GM19023 (cell line): ENCODE results near the gene CEP170B.

Source experiments
- ATAC-seq: cut with Tn5 transposase; IDR thresholded peaks from one replicate; pipeline ENCODE4 v1.9.1; 2021; ENCODE audit warnings: mild to moderate bottlenecking, moderate library complexity; ENCODE audit not compliant: unreplicated experiment

The CEP170B gene

DNA sequence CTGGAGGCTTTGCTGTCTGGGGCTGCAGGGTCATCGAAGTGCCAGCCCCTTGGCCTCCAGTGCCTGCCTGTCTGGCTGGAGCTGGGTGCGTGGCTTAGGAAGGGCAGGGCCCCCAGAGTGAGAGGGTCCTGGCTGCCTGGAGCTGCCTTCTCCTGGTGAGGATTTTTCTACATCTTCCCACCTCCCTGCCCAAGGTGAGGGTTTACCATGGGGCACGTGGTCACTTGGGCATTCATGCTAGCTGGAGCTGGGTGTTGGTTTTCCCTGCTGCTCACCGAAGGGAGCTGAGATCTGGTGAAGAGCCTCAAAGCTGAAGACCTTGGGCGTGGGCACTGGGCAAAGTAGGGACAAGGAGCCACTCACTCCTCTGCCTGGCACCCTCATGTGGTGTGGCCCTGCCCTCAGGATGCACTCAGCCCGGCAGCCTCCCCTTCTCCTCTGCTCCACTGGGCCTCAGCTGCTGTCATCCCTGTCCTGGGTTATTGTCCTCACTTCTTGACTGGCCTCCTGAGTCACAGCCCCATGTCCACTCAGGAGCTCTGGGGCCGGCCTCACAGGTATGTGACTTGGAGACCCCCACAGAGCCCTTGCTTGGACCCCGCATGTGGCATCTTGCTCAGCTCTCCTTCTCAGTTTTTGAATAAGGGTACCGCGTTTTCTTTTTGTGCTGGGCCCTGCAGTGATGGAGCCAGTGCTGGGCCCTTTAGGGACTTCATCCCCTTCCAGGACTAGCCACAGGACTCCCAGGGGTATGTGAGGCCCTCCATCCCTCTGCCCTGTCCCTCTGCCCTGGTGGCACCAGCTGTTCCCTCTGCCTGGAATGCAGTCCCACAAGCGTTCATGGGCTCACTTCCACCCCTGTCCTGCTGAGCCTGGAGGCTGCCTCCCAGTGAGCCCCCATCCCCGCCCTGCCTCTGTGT, 1.6 kb downstream of the CEP170B start:
- no peak for ATAC-seq

DNA sequence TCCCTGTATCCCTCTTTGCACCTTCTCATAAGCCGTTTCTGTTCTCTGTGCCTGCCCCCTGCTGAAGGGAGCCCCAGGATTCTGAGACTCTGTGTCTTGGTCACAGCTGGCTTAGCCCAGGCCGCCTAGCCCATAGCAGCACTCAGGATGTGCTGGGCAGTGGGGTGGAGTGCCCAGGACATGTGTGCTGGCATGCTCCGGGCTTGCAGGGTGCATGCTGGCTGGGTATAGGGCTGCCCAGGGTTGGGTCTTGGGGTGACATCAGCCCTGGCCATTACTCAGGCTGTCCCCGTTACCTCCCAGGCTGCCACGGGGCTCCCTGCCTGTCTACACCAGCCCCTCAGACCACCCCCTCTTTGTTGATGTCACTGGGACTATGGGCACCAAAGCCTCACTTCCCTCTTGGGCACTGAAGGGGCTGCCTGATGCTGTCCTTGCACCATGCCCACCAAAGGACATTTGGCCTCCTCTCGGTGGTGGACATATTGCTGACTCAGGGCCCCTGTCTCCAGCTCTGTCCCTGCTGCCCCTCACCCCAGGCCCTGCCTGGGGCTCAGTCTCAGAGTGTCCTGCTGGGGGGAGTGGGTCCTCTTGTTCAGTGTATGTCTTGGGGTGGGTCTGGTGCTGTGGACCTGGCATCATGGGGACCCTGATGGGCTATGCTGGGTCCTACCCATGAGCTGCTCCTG, 2.4 kb downstream of the CEP170B start:
- no peak for ATAC-seq

DNA sequence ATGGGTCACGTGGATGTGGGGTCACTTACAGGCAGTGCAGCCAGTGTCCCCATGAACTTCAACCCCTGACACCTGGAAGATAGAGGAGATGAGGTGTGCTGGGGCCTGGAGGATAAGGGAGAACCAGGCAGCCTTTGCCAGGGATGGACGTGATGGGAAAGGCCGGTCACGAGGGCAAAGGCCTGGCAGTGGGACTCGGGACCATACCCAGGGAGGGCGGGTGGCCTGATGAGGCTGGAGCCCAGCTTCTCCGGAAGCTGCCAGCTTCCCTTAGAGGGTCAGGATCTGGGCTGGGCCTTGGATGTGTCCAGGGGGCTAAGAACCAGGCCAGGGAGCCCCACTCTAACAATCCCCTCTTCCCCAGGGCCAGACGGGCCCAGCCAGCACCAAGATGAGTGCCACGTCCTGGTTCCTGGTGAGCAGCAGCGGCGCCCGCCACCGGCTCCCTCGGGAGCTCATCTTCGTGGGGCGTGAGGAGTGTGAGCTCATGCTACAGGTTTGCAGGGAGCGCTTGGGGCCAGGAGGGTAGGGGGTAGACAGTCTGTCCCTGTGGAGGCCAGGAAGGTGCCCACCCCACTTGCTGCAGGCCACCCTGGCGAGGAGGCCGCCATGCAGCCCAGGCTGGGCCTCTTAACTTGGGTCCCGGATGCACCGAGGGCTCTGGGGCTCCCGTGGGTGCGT, 3.1 kb downstream of the CEP170B start:
- ATAC-seq, result no peak

DNA sequence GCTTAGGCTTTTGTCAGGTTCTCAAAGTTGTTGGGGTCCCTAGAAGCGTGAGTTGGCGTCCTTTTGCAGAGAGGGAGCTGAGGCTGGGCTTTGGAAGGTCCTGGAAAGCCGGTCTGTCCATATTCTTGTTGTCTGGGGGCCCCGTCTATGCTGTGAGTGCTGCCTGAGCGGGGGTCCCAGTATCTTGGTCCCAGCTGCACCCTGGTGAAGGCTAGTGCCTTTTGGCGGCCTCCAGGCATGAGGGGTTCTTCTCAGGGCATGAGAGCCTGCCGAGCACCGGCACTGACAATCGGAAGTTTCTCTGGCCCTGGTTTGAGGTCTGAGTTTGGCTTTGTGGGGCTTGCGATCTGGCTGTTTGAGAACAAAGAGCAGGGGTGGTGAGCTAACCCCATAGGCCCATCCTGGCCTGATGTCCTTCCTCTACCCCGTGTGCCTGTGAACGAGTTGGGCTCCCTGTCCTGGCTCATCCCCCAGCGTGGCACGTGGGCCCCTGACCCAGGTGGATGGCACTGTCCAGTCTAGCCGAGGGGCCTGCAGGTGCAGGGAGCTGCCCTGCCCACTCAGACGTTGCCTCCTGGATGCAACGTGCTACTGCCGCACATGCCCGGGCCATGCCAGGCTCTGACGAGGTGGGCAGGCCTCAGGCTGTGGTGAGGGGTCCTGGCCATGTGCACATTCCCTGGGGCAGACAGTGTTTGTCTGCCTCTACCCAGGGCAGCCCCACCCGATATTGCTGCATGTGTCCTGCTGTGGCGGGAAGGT, 3.9 kb downstream of the CEP170B start:
- ATAC-seq, result no peak

DNA sequence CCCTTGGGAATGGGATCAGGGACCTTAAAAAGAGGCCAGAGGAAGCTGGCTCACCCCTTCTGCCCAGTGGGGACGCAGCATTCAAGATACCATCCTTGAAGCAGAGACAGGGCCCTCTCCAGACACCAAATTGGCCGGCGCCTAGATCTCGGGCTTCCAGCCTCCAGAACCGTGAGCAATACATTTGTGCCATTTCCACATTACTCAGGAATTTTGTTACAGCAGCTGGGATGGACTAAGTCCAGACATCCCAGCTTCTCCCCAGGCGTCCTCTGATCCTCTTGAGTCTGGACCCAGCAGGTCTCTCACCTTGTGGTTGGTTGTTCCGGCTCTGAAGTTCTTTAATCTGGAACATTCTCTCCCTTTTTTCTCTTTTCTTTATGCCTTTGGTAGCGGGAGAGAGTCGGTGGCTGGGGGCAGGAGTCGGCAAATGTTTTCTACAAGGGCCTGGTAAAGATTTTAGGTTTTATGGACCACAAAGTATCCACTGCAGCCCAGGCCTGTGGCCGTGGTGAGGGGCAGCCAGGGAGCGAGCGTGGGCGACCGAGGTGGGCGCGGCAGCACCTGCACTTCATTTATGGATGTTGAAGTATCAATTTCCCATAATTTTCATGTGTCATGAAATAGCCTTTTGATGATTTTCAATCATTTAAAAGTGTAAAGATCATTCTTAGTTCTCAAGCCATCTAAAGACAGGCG, 4.8 kb downstream of the CEP170B start:
- no peak for ATAC-seq

DNA sequence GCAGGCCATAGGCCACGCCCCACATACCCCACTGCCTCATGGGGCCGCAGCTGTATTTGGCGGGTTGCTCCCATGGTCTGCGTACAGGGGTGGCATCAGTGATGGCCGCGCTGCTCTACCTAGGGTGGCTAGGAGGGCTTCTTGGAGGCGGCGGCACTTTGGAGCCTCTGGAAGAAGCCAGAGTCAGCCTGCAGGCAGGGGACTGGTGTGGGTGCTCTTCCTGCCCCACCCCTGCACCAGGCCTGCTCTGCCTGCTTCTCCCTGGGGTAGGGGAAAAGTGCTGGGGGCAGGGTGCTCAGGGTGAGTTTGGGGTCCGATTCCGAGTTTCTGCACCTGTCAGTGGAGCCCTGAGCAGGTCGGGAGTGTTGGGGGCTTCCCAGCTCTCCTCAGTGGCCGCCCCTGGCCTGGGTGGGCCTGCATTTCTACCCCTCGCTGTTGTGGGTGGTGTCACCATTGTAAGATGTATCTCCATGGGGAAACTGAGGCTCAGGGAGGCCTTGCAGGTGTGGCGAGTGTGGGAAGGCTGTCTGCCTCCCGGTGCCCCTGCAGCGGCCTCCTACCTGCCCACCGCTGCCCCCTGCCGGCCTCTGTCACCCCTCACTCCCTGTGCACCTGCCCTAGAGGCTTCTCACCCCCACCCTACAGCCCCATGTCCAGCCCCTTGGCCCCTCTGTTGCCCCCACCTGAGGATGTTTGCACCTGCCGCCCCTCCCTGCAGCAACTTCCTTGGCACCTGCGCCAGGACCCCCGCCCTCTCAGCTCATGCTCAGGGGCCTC, 5.5 kb downstream of the CEP170B start:
- no peak for ATAC-seq

DNA sequence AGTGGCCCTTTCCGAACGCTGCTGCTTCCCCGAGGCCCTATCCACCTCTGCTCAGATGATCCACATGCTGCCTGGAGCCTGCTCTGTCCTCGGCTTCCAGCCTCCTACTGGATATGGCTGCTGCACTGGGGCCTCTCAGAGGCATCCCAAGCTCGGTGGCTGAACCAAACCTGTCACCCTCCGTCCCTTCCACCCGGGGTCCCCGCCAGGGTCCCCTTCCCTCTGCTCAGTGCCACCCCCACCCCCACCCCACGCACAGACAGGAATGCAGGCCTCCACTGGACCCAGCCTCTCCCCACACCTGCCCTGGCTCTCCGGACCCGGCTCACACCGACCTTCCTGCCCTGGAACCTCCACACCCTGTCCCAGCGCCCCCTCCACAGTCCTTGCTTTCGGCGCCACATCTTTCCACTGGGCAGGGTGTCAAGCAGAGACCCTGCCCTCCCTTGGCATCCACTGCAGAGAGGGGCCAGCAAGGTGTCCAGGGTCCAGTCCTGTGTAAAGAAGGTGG, 6.1 kb downstream of the CEP170B start:
- no peak for ATAC-seq

DNA sequence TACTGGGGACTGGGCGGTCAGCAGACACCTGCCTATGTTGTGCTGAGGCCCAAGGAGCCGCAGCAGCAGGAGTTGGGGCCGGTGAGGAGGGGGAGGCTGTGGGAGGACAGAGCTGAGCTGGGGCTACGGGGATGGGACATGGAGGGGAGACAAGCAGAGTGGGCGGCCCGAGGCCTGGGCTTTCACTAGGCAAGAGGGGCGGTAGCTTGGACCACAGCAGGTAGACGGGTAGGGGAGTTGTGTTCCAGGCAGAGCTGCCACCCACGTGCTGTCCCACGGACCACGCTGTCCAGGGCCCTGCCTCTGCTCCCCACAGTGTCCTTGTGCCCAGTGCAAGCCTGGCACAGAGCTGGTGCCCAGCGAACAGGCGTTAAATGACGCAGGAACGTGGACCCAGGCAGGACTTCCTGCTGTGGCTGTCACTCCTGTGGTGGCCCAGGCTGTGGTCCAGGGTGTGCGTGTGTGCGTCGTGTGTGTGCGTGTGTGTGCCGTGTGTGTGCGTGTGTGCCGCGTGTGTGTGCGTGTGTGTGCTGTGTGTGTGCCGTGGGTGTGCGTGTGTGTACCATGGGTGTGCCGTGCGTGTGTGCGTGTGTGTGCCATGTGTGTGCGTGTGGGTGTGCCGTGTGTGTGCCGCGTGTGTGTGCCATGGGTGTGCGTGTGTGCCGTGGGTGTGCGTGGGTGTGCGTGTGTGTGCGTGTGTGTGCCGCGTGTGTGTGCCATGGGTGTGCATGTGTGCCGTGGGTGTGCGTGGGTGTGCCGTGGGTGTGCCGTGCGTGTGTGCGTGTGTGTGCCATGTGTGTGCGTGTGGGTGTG, 6.8 kb downstream of the CEP170B start:
- ATAC-seq, result no peak

DNA sequence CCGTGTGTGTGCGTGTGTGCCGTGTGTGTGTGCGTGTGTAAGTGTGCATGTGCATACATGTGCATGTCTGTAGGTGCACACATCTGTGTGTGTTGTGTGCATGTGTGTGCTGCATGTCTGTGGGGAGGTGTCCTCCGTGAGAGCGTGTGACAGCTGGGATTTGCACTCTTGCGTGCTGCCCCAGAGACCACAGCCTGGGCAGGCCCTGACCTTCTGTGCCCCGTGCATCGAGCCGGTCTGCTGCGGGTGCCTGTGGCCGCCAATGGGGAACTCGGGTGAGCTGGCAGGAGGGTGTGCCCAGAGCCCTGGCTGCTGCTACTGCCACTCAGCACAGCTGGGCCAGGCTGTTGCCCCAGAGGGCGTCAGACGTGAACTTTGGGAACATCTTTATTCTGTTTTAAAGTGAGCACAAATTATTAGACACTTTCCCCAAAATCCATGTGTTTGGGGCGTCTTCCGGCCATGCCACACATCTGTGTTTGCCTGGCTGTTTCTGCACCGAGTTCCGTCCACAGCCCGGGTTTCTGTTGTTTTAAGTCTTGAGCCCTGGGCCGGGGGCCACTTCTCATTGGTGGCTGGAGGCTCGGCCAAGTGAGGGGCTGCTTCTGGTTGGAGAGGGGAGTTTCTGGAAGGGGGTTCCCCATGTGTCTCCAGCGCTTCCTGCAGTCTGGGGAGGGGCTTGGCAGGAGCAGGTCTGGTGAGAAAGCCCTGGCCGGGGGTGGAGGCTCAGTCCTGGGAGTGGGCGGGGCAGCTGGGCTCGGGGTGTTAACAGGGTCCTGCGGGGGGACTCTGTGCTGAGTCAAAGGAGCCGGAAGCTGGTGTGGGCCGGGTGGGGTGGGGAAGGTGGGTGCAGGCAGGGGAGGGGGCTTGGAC, 7.6 kb downstream of the CEP170B start:
- no peak for ATAC-seq

DNA sequence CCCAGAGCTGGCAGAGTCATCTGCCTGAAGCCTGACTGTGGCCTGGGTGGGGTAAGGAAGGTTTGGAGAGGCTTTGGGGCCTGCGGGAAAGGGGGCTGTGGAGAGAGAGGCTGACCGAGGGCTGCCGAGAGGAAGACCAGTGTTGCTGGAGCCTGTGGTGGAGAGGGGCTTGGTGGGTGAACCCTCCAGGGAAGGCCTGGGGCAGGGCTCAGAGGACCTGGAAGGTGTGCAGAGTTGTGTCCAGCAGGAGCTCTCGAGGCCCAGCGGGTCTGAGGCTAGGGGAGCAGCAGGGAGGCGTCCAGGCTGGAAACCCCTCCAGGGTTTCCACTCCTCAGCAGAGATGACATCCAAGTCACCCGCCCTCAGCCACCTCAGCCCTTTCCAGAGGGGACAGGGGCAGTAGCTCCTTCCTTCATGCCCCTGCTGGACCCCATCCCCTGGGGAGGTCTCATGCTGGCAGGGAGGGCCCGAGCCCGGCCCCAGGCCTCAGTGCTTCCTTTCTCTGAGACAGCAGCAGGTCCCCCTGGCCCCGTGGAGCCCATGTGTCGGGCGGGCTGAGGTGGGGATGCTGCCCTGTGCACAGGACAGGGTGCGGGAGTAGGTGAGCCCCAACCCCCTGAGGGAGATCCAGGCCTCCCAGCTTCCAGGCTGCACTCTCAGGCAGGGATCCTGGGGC, 8.4 kb downstream of the CEP170B start:
- ATAC-seq, result no peak

DNA sequence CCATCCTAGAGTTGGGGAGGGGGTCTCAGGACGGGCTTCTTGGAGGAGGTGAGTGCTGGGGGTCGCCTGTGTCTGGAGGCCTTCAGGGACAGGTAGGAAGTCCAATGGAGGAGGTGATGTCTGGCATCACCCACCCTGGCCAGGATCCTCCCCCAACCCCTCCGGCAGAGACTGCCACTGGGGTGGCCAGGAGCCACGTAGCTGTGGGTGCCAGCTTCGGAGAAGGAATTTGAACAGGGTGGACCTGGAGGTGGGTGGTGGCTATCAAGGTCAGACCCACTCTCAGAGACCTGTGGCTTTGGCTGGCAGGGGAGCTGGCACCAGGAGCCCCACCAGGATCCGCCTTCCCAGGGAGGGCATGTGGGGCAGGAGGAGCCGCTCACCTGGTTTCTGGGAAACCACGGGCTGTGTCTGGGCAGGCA, 9.1 kb downstream of the CEP170B start:
- ATAC-seq, result no peak

DNA sequence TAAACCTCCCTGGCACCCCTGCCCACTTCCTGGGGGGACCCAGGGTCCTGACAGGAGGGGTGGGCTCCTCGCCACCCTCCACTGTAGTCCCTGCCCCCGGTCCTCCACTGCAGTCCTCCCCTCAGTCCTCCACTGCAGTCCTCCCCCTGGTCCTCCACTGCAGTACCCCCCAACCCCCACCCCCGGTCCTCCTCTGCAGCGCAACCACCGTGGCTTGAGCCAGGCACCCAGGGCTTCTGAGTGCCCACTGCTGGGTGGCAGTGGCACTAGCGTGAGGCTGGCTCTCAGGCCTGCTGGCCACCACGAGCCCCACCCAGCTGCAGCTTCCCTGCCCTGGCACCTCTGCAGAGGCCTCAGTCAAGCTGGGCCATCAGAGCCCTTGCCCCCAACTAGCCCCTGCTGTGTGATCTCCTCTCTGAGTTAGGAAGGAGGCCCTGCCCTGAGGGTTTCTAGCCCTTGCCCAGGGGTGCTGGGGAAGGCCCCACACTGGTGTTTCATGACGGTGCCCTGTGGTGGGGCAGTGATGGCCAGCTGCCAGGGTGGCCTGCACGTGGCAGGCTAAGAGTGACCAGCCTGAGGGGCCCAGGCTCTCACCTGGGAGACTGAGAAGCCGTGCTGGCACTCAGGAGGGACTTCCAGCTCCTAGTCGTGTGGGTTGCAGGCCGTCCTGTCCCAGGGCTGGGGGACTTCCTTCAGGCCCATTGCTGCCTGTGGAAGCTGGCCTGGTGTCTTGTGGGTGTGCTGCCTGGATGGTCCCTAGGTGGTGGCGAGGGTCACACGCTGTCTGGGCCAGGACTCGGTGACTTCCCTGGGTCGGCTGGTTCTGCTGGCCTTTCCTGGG, 9.7 kb downstream of the CEP170B start:
- ATAC-seq, result no peak

DNA sequence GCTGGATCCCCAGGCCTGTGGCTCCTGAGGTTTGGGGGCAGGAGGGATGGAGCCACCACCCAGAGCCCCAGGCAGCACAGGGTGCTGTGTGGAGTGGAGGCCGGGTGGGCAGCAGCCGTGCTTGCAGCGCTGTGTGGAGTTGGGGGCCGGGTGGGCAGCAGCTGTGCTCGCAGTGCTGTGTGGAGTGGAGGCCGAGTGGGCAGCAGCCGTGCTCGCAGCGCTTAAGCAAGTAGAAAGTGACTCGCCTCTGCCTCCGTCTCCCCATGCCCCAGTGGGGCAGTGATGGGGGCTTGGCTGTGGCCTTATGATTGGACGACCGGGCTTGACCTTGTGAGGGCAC, 10.3 kb downstream of the CEP170B start:
- ATAC-seq, result no peak

DNA sequence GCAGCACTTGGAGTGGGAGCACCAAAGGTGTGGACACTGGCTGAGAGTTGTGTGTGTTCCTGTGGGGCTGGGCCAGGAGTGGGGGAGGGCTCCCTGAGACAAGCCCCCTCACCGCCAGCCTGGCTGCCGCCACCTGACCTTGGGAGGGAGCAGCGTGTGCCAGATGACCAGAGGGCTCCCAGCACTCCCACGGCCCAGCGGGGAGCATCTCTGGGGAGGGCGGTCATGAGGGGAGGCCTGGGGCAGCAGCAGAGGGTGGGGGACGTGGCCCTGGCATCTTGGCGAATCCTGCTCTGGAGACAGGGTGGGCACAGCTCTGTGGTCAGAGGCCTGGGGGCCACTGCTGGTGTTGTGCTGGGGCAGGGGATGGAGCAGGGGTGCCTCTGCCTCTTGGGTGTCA, 10.7 kb downstream of the CEP170B start:
- no peak for ATAC-seq

DNA sequence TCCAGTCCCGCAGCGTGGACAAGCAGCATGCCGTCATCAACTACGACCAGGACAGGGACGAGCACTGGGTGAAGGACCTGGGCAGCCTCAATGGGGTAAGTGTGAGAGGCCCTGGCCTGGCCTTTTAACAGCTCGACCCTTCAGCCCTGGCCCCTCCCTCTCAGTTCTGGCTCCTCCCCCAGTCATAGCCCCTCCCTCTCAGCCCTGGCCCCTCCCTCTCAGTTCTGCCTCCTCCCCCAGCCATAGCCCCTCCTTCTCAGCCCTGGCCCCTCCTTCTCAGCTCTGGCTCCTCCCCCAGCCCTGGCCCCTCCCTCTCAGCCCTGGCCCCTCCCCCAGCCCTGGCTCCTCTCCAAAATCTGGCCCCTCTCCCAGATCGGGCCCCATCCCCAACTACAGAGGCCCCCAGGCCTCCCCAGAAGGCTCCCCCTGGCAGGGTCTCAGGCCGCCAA, 11.2 kb downstream of the CEP170B start:
- no peak for ATAC-seq
